ENCODE measurements around the gene NFYC.
"Not testable (repeated sequence)": the region's sequence is repeated elsewhere in the genome, so short reads cannot be mapped to it uniquely, and the experiment has no call there.

NFYC gene

GRCh38 chr1:40665335-40666171, 26.0 kb upstream of the NFYC start, which contains the start of gene RIMS3:
Gene RIMS3 (minus strand): TSS chr1:40665682. CDS start chr1:40641925, 23,757 bp downstream.
- peak; percentile 79 for DNase-seq

GRCh38 chr1:40668769-40669525, 22.6 kb upstream of the NFYC start:
- peak; percentile 85 for DNase-seq

GRCh38 chr1:40673452-40673851, 18.1 kb upstream of the NFYC start:
- DNase-seq = no peak

- no peak for DNase-seq
These were observed 15.0 kb upstream of the NFYC start for GRCh38 chr1:40676501-40676900.

- DNase-seq = no peak
These were observed 12.1 kb upstream of the NFYC start for GRCh38 chr1:40679165-40679953.

- DNase-seq = no peak
These were observed 6.8 kb upstream of the NFYC start for GRCh38 chr1:40684669-40685068.

GRCh38 chr1:40687059-40687458, 4.4 kb upstream of the NFYC start:
- DNase-seq = no peak

GRCh38 chr1:40687661-40688060, 3.8 kb upstream of the NFYC start:
- no peak for DNase-seq

- no peak for DNase-seq
These were observed 1.8 kb upstream of the NFYC start for GRCh38 chr1:40689737-40690136.

GRCh38 chr1:40690771-40691537, 550 bp upstream of the NFYC start:
- no peak for DNase-seq

- DNase-seq = no peak
These were observed 958 bp downstream of the NFYC start for GRCh38 chr1:40692429-40692895.

- DNase-seq = no peak
These were observed 1.9 kb downstream of the NFYC start for GRCh38 chr1:40693425-40693824.

GRCh38 chr1:40694353-40694874, 2.9 kb downstream of the NFYC start:
- DNase-seq = no peak

GRCh38 chr1:40696294-40696693, 4.8 kb downstream of the NFYC start:
- no peak for DNase-seq

- DNase-seq = no peak
These were observed 5.9 kb downstream of the NFYC start for GRCh38 chr1:40697436-40697835.

- DNase-seq = no peak
These were observed 8.3 kb downstream of the NFYC start for GRCh38 chr1:40699787-40700186.

- DNase-seq = no peak
These were observed 10.2 kb downstream of the NFYC start for GRCh38 chr1:40701684-40702083.

- not testable (repeated sequence) for DNase-seq
These were observed 11.3 kb downstream of the NFYC start for GRCh38 chr1:40702810-40703209.

GRCh38 chr1:40703316-40703715, 11.8 kb downstream of the NFYC start:
- DNase-seq = no peak

- DNase-seq = no peak
These were observed 13.6 kb downstream of the NFYC start for GRCh38 chr1:40704817-40705733.

GRCh38 chr1:40706626-40707025, 15.1 kb downstream of the NFYC start:
- no peak for DNase-seq
